ENCODE measurements around the gene CFAP74.

The CFAP74 gene

GRCh38 chr1:1877865-1878436 is 125.6 kb downstream of the CFAP74 start:
- peaks cover 55% of the 10 kb centered on the region; the same call in 1 of the 2 replicates for H3K36me3 ChIP-seq (ENCODE audit: insufficient read depth, low read length)
- no peaks in the 10 kb centered on the region for H3K9me3 ChIP-seq (ENCODE audit: insufficient read depth, low read depth, low read length)
- no peaks in the 10 kb centered on the region for H3K4me1 ChIP-seq (ENCODE audit: insufficient read depth, low read length, poor library complexity, severe bottlenecking)
- no peak overlapping the region for H3K9ac ChIP-seq (ENCODE audit: low read depth, low read length, poor library complexity, severe bottlenecking)
- no peak overlapping the region for H2AFZ ChIP-seq (ENCODE audit: low read length)
- no peak overlapping the region for H3K4me2 ChIP-seq (ENCODE audit: low read depth, low read length, poor library complexity, severe bottlenecking)
- H3K79me2 ChIP-seq (ENCODE audit: insufficient read depth, low read length) = peaks cover 100% of the 10 kb centered on the region
- H3K4me3 ChIP-seq (ENCODE audit: low read length, poor library complexity, severe bottlenecking) = no peak overlapping the region
- H4K20me1 ChIP-seq (ENCODE audit: insufficient read depth, low read length, poor library complexity, severe bottlenecking) = peaks cover 94% of the 10 kb centered on the region
- TF ChIP-seq EZH2phosphoT487 (IDR thresholded peaks at IDR 0.05; ENCODE audit: borderline replicate concordance) (no peak), CTCF (conservative IDR thresholded peaks at IDR 0.05; ENCODE audit: low read length) (no peak)
- H3F3A ChIP-seq (ENCODE audit: low read depth) = no peaks in the 10 kb centered on the region
- H3K27me3 ChIP-seq (ENCODE audit: insufficient read depth, low read length, poor library complexity, severe bottlenecking) = no peaks in the 10 kb centered on the region
- no peaks in the 10 kb centered on the region for H3K9me2 ChIP-seq (replicated peaks; ENCODE audit: low read depth, low read length)

- Histone ChIP-seq H3K36me3 (ENCODE audit: insufficient read depth, low read length) (peaks cover 62% of the 10 kb centered on the region; the same call in 1 of the 2 replicates), H3F3A (ENCODE audit: low read depth) (no peaks in the 10 kb centered on the region), H3K4me1 (ENCODE audit: insufficient read depth, low read length, poor library complexity, severe bottlenecking) (no peaks in the 10 kb centered on the region), H4K20me1 (ENCODE audit: insufficient read depth, low read length, poor library complexity, severe bottlenecking) (peaks cover 96% of the 10 kb centered on the region), H3K27me3 (ENCODE audit: insufficient read depth, low read length, poor library complexity, severe bottlenecking) (no peaks in the 10 kb centered on the region), H3K4me3 (ENCODE audit: low read length, poor library complexity, severe bottlenecking) (no peak overlapping the region), H3K9me3 (ENCODE audit: insufficient read depth, low read depth, low read length) (no peaks in the 10 kb centered on the region), H3K79me2 (ENCODE audit: insufficient read depth, low read length) (peaks cover 100% of the 10 kb centered on the region), H3K4me2 (ENCODE audit: low read depth, low read length, poor library complexity, severe bottlenecking) (no peak overlapping the region), H2AFZ (ENCODE audit: low read length) (no peak overlapping the region), H3K9ac (ENCODE audit: low read depth, low read length, poor library complexity, severe bottlenecking) (no peak overlapping the region), H3K9me2 (replicated peaks; ENCODE audit: low read depth, low read length) (no peaks in the 10 kb centered on the region)
- TF ChIP-seq CTCF (conservative IDR thresholded peaks at IDR 0.05; ENCODE audit: low read length) (no peak), EZH2phosphoT487 (IDR thresholded peaks at IDR 0.05; ENCODE audit: borderline replicate concordance) (no peak)
These were observed 127.2 kb downstream of the CFAP74 start for GRCh38 chr1:1876335-1876930.

- Histone ChIP-seq H3K9ac (ENCODE audit: low read depth, low read length, poor library complexity, severe bottlenecking) (no peak overlapping the region), H3K9me2 (replicated peaks; ENCODE audit: low read depth, low read length) (no peaks in the 10 kb centered on the region), H3K27me3 (ENCODE audit: insufficient read depth, low read length, poor library complexity, severe bottlenecking) (no peaks in the 10 kb centered on the region), H3K9me3 (ENCODE audit: insufficient read depth, low read depth, low read length) (no peaks in the 10 kb centered on the region), H3K4me3 (ENCODE audit: low read length, poor library complexity, severe bottlenecking) (no peak overlapping the region), H3K4me1 (ENCODE audit: insufficient read depth, low read length, poor library complexity, severe bottlenecking) (no peaks in the 10 kb centered on the region), H4K20me1 (ENCODE audit: insufficient read depth, low read length, poor library complexity, severe bottlenecking) (peaks cover 96% of the 10 kb centered on the region), H3K79me2 (ENCODE audit: insufficient read depth, low read length) (peaks cover 100% of the 10 kb centered on the region), H2AFZ (ENCODE audit: low read length) (no peak overlapping the region), H3F3A (ENCODE audit: low read depth) (no peaks in the 10 kb centered on the region), H3K4me2 (ENCODE audit: low read depth, low read length, poor library complexity, severe bottlenecking) (no peak overlapping the region), H3K36me3 (ENCODE audit: insufficient read depth, low read length) (peaks cover 62% of the 10 kb centered on the region; the same call in 1 of the 2 replicates)
- TF ChIP-seq EZH2phosphoT487 (IDR thresholded peaks at IDR 0.05; ENCODE audit: borderline replicate concordance) (no peak), CTCF (conservative IDR thresholded peaks at IDR 0.05; ENCODE audit: low read length) (no peak)
These were observed 127.7 kb downstream of the CFAP74 start for GRCh38 chr1:1875932-1876331.
